Endothelial cell of umbilical vein (primary cell): Measurements from ENCODE around the gene TSHZ3. TPM values are rescaled to one million over a fixed set of nuclear protein-coding genes. Genes with fewer than 3 reads are reported as not detected.

ENCODE experiments used
- BruUV-seq: library from RNA; stranded (reverse); fragments of 400-500 nt; replicated peaks from 2 replicates; lab custom pipeline; 2021; lab: Mats Ljungman, UMichigan
- CTCF ChIA-PET: fragments of 300-600, 350-600 bp; sonication (Branson Sonifier 250); formaldehyde crosslinking; loops from one replicate; lab custom pipeline; 2021; ENCODE audit warnings: antibody characterized with exemption, inconsistent platforms; lab: Charles Lee
- POLR2A ChIA-PET: fragments of 300-600, 350-600 bp; sonication (Branson Sonifier 250); formaldehyde crosslinking; loops from one replicate; lab custom pipeline; 2021; ENCODE audit warnings: antibody characterized with exemption, inconsistent platforms; lab: Charles Lee
- DNase-seq: peaks from one replicate; pipeline ENCODE4 v3.0.0-alpha.2; 2011; ENCODE audit warnings: low read depth, low spot score
- FAIRE-seq: peaks from 2 replicates; lab custom pipeline; 2011; peaks lifted over from hg19 to GRCh38; lab: Jason Lieb, UNC
- H2AFZ ChIP-seq: 2 replicates; pipeline ENCODE4 v1.6.0; 2012; ENCODE audit warnings: low read depth, low read length, control low read depth, inconsistent platforms
- H3K27ac ChIP-seq: 2 replicates; pipeline ENCODE4 v1.5.1; 2011; ENCODE audit warnings: low read depth, mild to moderate bottlenecking, control low read depth, low read length, moderate library complexity; ENCODE audit not compliant: insufficient read depth
- H3K27me3 ChIP-seq, 2 experiments: 2 replicates each; pipeline versions ENCODE4 v1.6.0 to v1.6.1; 2011; ENCODE audit warnings: low read length in 2 of 2, mixed read lengths in 1 of 2; ENCODE audit not compliant: control insufficient read depth in 2 of 2, insufficient read depth in 2 of 2
- H3K36me3 ChIP-seq, 2 experiments: 2 replicates in 1 of 2; 3 replicates in 1 of 2; pipeline ENCODE4 v1.5.1; 2011; ENCODE audit warnings: low read length in 2 of 2, mild to moderate bottlenecking in 1 of 2, moderate library complexity in 1 of 2; ENCODE audit not compliant: control insufficient read depth in 2 of 2, insufficient read depth in 2 of 2; ENCODE audit errors: extremely low read depth in 1 of 2
- H3K4me1 ChIP-seq: 3 replicates; pipeline ENCODE4 v1.5.1; 2011; ENCODE audit warnings: mild to moderate bottlenecking, low read length; ENCODE audit not compliant: control insufficient read depth, insufficient read depth; ENCODE audit errors: extremely low read depth
- H3K4me2 ChIP-seq: 2 replicates; pipeline ENCODE4 v1.6.1; 2011; ENCODE audit warnings: low read length, control low read depth, mixed read lengths; ENCODE audit not compliant: insufficient read depth
- H3K4me3 ChIP-seq, 3 experiments: fragments of 200-600 bp in 1 of 3; sonication (generic), shearing (Covaris generic) in 1 of 3; replicated peaks in 1 of 3; 2 replicates each; pipeline ENCODE4 v1.5.1; 2011 to 2016; ENCODE audit warnings: control low read depth in 3 of 3, low read length in 3 of 3, mild to moderate bottlenecking in 2 of 3, inconsistent platforms in 1 of 3, low read depth in 1 of 3, moderate library complexity in 1 of 3; ENCODE audit not compliant: insufficient read depth in 1 of 3
- H3K79me2 ChIP-seq: 2 replicates; pipeline ENCODE4 v1.6.0; 2012; ENCODE audit warnings: low read length, inconsistent platforms; ENCODE audit not compliant: control insufficient read depth, insufficient read depth
- H3K9ac ChIP-seq: replicated peaks from 2 replicates; pipeline ENCODE3; 2011; ENCODE audit warnings: low read length, control low read depth; ENCODE audit not compliant: insufficient read depth; ENCODE audit errors: extremely low read depth
- H3K9me1 ChIP-seq: replicated peaks from 3 replicates; pipeline ENCODE4 v1.6.0; 2011; ENCODE audit warnings: mild to moderate bottlenecking, low read length; ENCODE audit not compliant: control insufficient read depth, insufficient read depth; ENCODE audit errors: extremely low read depth
- H3K9me3 ChIP-seq: replicated peaks from 2 replicates; pipeline ENCODE4 v1.5.1; 2012; ENCODE audit warnings: low read length, inconsistent platforms; ENCODE audit not compliant: control insufficient read depth, insufficient read depth
- H4K20me1 ChIP-seq: replicated peaks from 2 replicates; pipeline ENCODE3; 2011; ENCODE audit warnings: mild to moderate bottlenecking, low read length; ENCODE audit not compliant: control insufficient read depth, insufficient read depth; ENCODE audit errors: extremely low read depth
- EZH2 ChIP-seq: IDR thresholded peaks from 2 replicates; pipeline ENCODE4 v1.6.1; 2012; ENCODE audit warnings: borderline replicate concordance, low read depth, mild to moderate bottlenecking, moderate library complexity, low read length, inconsistent platforms; ENCODE audit not compliant: severe bottlenecking
- FOS ChIP-seq: IDR thresholded peaks from 2 replicates; pipeline ENCODE4 v1.6.1; 2011; ENCODE audit warnings: mild to moderate bottlenecking, low read length, moderate library complexity, borderline replicate concordance; ENCODE audit not compliant: insufficient read depth
- GATA2 ChIP-seq: IDR thresholded peaks from 2 replicates; pipeline ENCODE4 v1.7.0; 2011; ENCODE audit warnings: low read depth, mild to moderate bottlenecking, moderate library complexity, mixed read lengths, low read length; ENCODE audit not compliant: insufficient read length, insufficient read depth
- JUN ChIP-seq: IDR thresholded peaks from 2 replicates; pipeline ENCODE4 v1.6.1; 2011; ENCODE audit warnings: borderline replicate concordance, low read depth; ENCODE audit not compliant: insufficient read length, insufficient read depth
- MAX ChIP-seq: IDR thresholded peaks from 2 replicates; pipeline ENCODE4 v1.6.1; 2011; ENCODE audit not compliant: insufficient read depth, insufficient read length
- MYC ChIP-seq: IDR thresholded peaks from one replicate; pipeline ENCODE4 v1.6.1; 2011; ENCODE audit warnings: mild to moderate bottlenecking, low read depth, low read length
- POLR2A ChIP-seq: IDR thresholded peaks from 2 replicates; pipeline ENCODE4 v1.6.1; 2012; ENCODE audit warnings: low read depth, mild to moderate bottlenecking, control low read depth, low read length
- POLR2AphosphoS5 ChIP-seq: IDR thresholded peaks from 2 replicates; pipeline ENCODE4 v1.6.1; 2012; ENCODE audit warnings: low read depth, mild to moderate bottlenecking, control low read depth, low read length, moderate library complexity; ENCODE audit not compliant: insufficient read depth
- dilution Hi-C: fragments of 300-500 bp; cut with MboI; formaldehyde crosslinking; loops from one replicate; pipeline ENCODE4 v1.15.0; 2019; ENCODE audit warnings: low sequenced_read_pairs; ENCODE audit not compliant: extremely low pct_ligation_motif_present
- intact Hi-C: fragments of 100-400 bp; cut with micrococcal nuclease; formaldehyde crosslinking; loops from one replicate; pipeline ENCODE4 v1.10.0; 2022
- polyA plus RNA-seq, 4 experiments: library from polyadenylated mRNA; depleted of rRNA in 3 of 4; stranded (reverse) in 3 of 4; unstranded in 1 of 4; fragments of >200 nt; gene quantifications; 2 replicates each; pipeline versions ENCODE4 v1.2.1 to v1.2.3, GENCODE V29; 2011 to 2012; ENCODE audit warnings: missing spikeins in 1 of 4
- total RNA-seq: library from RNA; stranded (reverse); gene quantifications from 2 replicates; pipeline ENCODE4 v1.2.3, GENCODE V29; 2021
- TF ChIP-seq, protein P1 (sequence below), 2 donors: IDR thresholded peaks; 1 replicate in 1 of 2; 2 replicates in 1 of 2; pipeline ENCODE4 v1.5.1; 2011; ENCODE audit warnings: low read length in 2 of 2, mild to moderate bottlenecking in 2 of 2, moderate library complexity in 2 of 2, control low read depth in 1 of 2, inconsistent platforms in 1 of 2, low read depth in 1 of 2; ENCODE audit not compliant: insufficient read depth in 1 of 2; ENCODE audit errors: extremely low read depth in 1 of 2

TSHZ3 gene
- total and polyA plus RNA-seq, 2 donors (not counting 3 experiments of a cell fraction or from before 2014, with no cell fraction given): 1.2 to 6.2 TPM

DNA sequence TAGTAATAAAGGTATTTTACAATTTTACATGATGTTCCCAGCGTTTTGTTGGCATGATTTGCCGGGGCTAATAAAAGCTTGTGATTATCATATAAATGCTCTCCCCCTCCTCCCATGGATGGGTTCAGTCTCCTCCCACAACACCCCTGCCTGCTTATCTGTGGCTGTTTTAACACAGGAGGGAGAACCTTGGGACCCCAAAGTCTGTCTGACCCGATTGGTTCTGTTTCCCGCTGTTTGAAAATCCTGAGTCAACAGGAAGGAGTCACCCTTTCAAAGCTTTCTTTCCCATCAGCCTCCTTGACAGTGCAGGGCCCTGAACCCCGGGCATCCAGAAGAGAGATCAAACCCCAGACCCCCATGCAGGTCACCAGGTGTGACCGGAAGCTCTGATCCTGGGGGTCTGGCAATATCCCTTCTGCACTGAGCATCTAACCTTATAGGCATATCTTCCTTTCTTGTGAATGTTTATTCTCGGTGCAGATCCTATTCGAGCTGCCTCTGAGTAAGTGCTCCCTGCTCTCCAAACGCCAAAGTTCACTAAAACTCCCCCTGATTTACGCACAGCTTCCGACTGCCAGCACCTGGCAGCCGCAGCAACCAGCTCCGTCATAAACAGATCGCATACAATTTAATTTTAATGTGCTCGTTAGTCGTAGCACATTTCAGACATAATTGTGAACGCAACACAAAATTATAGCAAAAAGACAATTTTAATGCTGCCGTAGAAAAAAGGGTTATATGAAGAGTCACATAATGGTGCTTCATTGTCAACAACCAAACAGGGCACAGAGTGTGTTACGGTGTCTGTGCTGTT lies 74.8 kb downstream of the TSHZ3 start:
- no peaks in the 10 kb centered on the region for H3K36me3 ChIP-seq
- dilution Hi-C loops: no loop called here
- H3K9me1 ChIP-seq: no peaks in the 10 kb centered on the region
- H3K9me3 ChIP-seq: no peaks in the 10 kb centered on the region
- H3K79me2 ChIP-seq: no peaks in the 10 kb centered on the region
- BruUV-seq: no TSS peak
- H3K4me2 ChIP-seq: no peak overlapping the region
- no peak overlapping the region for H3K9ac ChIP-seq
- CTCF ChIA-PET: no interaction called here
- no peak for DNase-seq
- TF ChIP-seq POLR2AphosphoS5: no peak
- no peak for TF ChIP-seq MYC
- TF ChIP-seq, protein P1, sequence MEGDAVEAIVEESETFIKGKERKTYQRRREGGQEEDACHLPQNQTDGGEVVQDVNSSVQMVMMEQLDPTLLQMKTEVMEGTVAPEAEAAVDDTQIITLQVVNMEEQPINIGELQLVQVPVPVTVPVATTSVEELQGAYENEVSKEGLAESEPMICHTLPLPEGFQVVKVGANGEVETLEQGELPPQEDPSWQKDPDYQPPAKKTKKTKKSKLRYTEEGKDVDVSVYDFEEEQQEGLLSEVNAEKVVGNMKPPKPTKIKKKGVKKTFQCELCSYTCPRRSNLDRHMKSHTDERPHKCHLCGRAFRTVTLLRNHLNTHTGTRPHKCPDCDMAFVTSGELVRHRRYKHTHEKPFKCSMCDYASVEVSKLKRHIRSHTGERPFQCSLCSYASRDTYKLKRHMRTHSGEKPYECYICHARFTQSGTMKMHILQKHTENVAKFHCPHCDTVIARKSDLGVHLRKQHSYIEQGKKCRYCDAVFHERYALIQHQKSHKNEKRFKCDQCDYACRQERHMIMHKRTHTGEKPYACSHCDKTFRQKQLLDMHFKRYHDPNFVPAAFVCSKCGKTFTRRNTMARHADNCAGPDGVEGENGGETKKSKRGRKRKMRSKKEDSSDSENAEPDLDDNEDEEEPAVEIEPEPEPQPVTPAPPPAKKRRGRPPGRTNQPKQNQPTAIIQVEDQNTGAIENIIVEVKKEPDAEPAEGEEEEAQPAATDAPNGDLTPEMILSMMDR (IDR thresholded peaks at IDR 0.05; ENCODE audit: extremely low read depth in 1 of 2, insufficient read depth in 1 of 2, low read depth in 1 of 2, low read length in 2 of 2): no peak
- no peak for TF ChIP-seq JUN
- no peak for TF ChIP-seq EZH2
- TF ChIP-seq GATA2: no peak
- no peak for TF ChIP-seq POLR2A
- TF ChIP-seq MAX: no peak
- TF ChIP-seq FOS: no peak
- no peak for FAIRE-seq
- no peaks in the 10 kb centered on the region for H3K4me1 ChIP-seq
- H3K27me3 ChIP-seq: no peaks in the 10 kb centered on the region
- intact Hi-C loops: no loop called here
- no peaks in the 10 kb centered on the region for H4K20me1 ChIP-seq
- H3K27ac ChIP-seq: no peak overlapping the region
- no peak overlapping the region for H2AFZ ChIP-seq
- POLR2A ChIA-PET: no interaction called here
- H3K4me3 ChIP-seq: no peak overlapping the region
